ENCODE results near the gene L1TD1. TPM values are rescaled to one million over a fixed set of nuclear protein-coding genes. Genes with fewer than 3 reads are reported as not detected.

The L1TD1 gene
- total and polyA plus RNA-seq, 11 donors: 0.12 to 0.29 (median 0.14) TPM; not detected in 8

- Histone ChIP-seq H3K27me3 (no peaks in the 10 kb centered on the region), H3K4me1 (no peaks in the 10 kb centered on the region), H3K9me3 (no peaks in the 10 kb centered on the region), H3K36me3 (no peaks in the 10 kb centered on the region), H3K27ac (no peak overlapping the region), H3K4me3 (no peak overlapping the region)
- DNase-seq (no peak), ATAC-seq (no peak)
- TF ChIP-seq POLR2A (IDR thresholded peaks at IDR 0.05) (no peak), CTCF (IDR thresholded peaks at IDR 0.05) (no peak)
- 75 to 82% (median 78%) methylated on average over 14 of the region's 14 CpGs for WGBS, 4 donors
- intact Hi-C loops (cut with DNase I): no loop called here
These were observed 38.2 kb downstream of the L1TD1 start for GRCh38 chr1:62232871-62233278.

GRCh38 chr1:62233926-62234450 is 39.3 kb downstream of the L1TD1 start:
- no peaks in the 10 kb centered on the region for H3K36me3 ChIP-seq
- no peak overlapping the region for H3K4me3 ChIP-seq
- H3K4me1 ChIP-seq: no peaks in the 10 kb centered on the region
- TF ChIP-seq CTCF (IDR thresholded peaks at IDR 0.05) (no peak), POLR2A (IDR thresholded peaks at IDR 0.05) (no peak)
- ATAC-seq (no peak), DNase-seq (no peak)
- intact Hi-C loops (cut with DNase I): no loop called here
- 90 to 94% (median 92%) methylated on average over 7 of the region's 7 CpGs for WGBS, 4 donors
- H3K9me3 ChIP-seq: no peaks in the 10 kb centered on the region
- H3K27ac ChIP-seq: no peak overlapping the region
- H3K27me3 ChIP-seq: no peaks in the 10 kb centered on the region

GRCh38 chr1:62234688-62235087 is 40.0 kb downstream of the L1TD1 start:
- Histone ChIP-seq H3K36me3 (no peaks in the 10 kb centered on the region), H3K27me3 (no peaks in the 10 kb centered on the region), H3K27ac (no peak overlapping the region), H3K4me3 (no peak overlapping the region), H3K9me3 (no peaks in the 10 kb centered on the region), H3K4me1 (no peaks in the 10 kb centered on the region)
- TF ChIP-seq POLR2A (IDR thresholded peaks at IDR 0.05) (no peak), CTCF (IDR thresholded peaks at IDR 0.05) (no peak)
- WGBS, 4 donors: 76 to 86% (median 81%) methylated on average over 6 of the region's 6 CpGs
- DNase-seq: no peak
- no peak for ATAC-seq
- intact Hi-C loops (cut with DNase I): no loop called here

- Histone ChIP-seq H3K9me3 (no peaks in the 10 kb centered on the region), H3K27ac (no peak overlapping the region), H3K4me1 (peaks cover 0 to under 1% (median 0%) of the 10 kb centered on the region in 12 donors), H3K4me3 (no peak overlapping the region), H3K27me3 (no peaks in the 10 kb centered on the region), H3K36me3 (no peaks in the 10 kb centered on the region)
- no peak for DNase-seq
- WGBS, 4 donors: 93 to 97% (median 94%) methylated on average over 2 of the region's 2 CpGs
- intact Hi-C loops (cut with DNase I): no loop called here
- no peak for TF ChIP-seq CTCF (IDR thresholded peaks at IDR 0.05)
- ATAC-seq: no peak
These were observed 40.9 kb downstream of the L1TD1 start for GRCh38 chr1:62235576-62235975.
